Uterus (tissue), 2 donors: Measurements from ENCODE around the gene CALHM4.

Experiments
- POLR2A ChIP-seq, 2 donors: fragments of 450-650 bp; IDR thresholded peaks; one replicate each; pipeline ENCODE4 v1.6.1; 2016; ENCODE audit warnings: antibody characterized with exemption in 2 of 2, mild to moderate bottlenecking in 1 of 2, moderate library complexity in 1 of 2
- TF ChIP-seq, protein P1 (sequence below), 4 experiments: fragments of 200-600 bp in 2 of 4; fragments of 450-650 bp in 2 of 4; sonication (generic) in 2 of 4; IDR thresholded peaks; one replicate each; pipeline ENCODE4 v1.5.1; 2016 to 2019; ENCODE audit warnings: antibody characterized with exemption in 4 of 4, mild to moderate bottlenecking in 2 of 4, moderate library complexity in 1 of 4

- TF ChIP-seq, protein P1, sequence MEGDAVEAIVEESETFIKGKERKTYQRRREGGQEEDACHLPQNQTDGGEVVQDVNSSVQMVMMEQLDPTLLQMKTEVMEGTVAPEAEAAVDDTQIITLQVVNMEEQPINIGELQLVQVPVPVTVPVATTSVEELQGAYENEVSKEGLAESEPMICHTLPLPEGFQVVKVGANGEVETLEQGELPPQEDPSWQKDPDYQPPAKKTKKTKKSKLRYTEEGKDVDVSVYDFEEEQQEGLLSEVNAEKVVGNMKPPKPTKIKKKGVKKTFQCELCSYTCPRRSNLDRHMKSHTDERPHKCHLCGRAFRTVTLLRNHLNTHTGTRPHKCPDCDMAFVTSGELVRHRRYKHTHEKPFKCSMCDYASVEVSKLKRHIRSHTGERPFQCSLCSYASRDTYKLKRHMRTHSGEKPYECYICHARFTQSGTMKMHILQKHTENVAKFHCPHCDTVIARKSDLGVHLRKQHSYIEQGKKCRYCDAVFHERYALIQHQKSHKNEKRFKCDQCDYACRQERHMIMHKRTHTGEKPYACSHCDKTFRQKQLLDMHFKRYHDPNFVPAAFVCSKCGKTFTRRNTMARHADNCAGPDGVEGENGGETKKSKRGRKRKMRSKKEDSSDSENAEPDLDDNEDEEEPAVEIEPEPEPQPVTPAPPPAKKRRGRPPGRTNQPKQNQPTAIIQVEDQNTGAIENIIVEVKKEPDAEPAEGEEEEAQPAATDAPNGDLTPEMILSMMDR (IDR thresholded peaks at IDR 0.05) = no peak
- no peak for TF ChIP-seq POLR2A (IDR thresholded peaks at IDR 0.05)
Measured at GRCh38 chr6:116535109-116535508, 18.4 kb upstream of the CALHM4 start.
